HepG2 (cell line): ENCODE results near the gene BMERB1. TPM values are rescaled to one million over a fixed set of nuclear protein-coding genes. Genes with fewer than 3 reads are reported as not detected.

Experiments
- AHR ChIP-seq: IDR thresholded peaks from 2 replicates; pipeline ENCODE4 v1.6.1; 2018; ENCODE audit warnings: missing genetic modification reagents, missing compliant biosample characterization
- ATF7-NPFF ChIP-seq: sonication (generic); formaldehyde crosslinking; IDR thresholded peaks from 2 replicates; pipeline ENCODE4 v1.8.1; 2023; ENCODE audit warnings: mild to moderate bottlenecking, low read depth, missing genetic modification reagents, moderate library complexity
- HIC2 ChIP-seq: sonication (generic); formaldehyde crosslinking; IDR thresholded peaks from 2 replicates; pipeline ENCODE4 v1.9.0; 2022; ENCODE audit warnings: low read depth, missing genetic modification reagents
- HNRNPL ChIP-seq: fragments of 200-400 bp; formaldehyde crosslinking; IDR thresholded peaks from 2 replicates; pipeline ENCODE4 v1.6.1; 2017; ENCODE audit warnings: mild to moderate bottlenecking, low read depth, low read length
- IRF1 ChIP-seq: sonication (generic); formaldehyde crosslinking; IDR thresholded peaks from 2 replicates; pipeline ENCODE4 v1.4.0; 2020; ENCODE audit warnings: low read depth, mild to moderate bottlenecking, missing genetic modification reagents
- NRL ChIP-seq: sonication (generic); formaldehyde crosslinking; IDR thresholded peaks from 2 replicates; pipeline ENCODE4 v1.5.0; 2020; ENCODE audit warnings: missing genetic modification reagents, mild to moderate bottlenecking, moderate library complexity, borderline replicate concordance
- SMAD3 ChIP-seq: sonication (generic); formaldehyde crosslinking; IDR thresholded peaks from 2 replicates; pipeline ENCODE4 v1.4.0; 2020; ENCODE audit warnings: missing genetic modification reagents
- SSRP1 ChIP-seq: IDR thresholded peaks from 2 replicates; pipeline ENCODE4 v1.6.1; 2016; ENCODE audit warnings: control low read depth
- TFAP4 ChIP-seq: sonication (generic); IDR thresholded peaks from 2 replicates; pipeline ENCODE4 v1.6.1; 2016; ENCODE audit warnings: low read depth, borderline replicate concordance
- ZBTB3 ChIP-seq: sonication (generic); formaldehyde crosslinking; IDR thresholded peaks from 2 replicates; pipeline ENCODE4 v1.4.0; 2020; ENCODE audit warnings: low read depth, mild to moderate bottlenecking, moderate library complexity, missing genetic modification reagents, borderline replicate concordance
- ZHX2 ChIP-seq, 2 experiments: sonication (generic) in 1 of 2; formaldehyde crosslinking in 1 of 2; IDR thresholded peaks; 2 replicates each; pipeline versions ENCODE4 v1.6.1 to v1.9.0; 2014 to 2022; ENCODE audit warnings: antibody characterized with exemption in 1 of 2, borderline replicate concordance in 1 of 2, inconsistent platforms in 1 of 2, low read depth in 1 of 2, missing genetic modification reagents in 1 of 2
- ZMAT3 ChIP-seq: sonication (generic); formaldehyde crosslinking; conservative IDR thresholded peaks from 2 replicates; pipeline ENCODE4 v1.7.0; 2021; ENCODE audit warnings: missing genetic modification reagents
- ZNF446 ChIP-seq: sonication (generic); formaldehyde crosslinking; IDR thresholded peaks from 2 replicates; pipeline ENCODE4 v1.5.0; 2020; ENCODE audit warnings: mild to moderate bottlenecking, missing genetic modification reagents
- ZNF503 ChIP-seq: sonication (generic); formaldehyde crosslinking; IDR thresholded peaks from 2 replicates; pipeline ENCODE4 v1.4.0; 2020; ENCODE audit warnings: missing genetic modification reagents
- ZNF670 ChIP-seq: sonication (generic); formaldehyde crosslinking; IDR thresholded peaks from 2 replicates; pipeline ENCODE4 v1.8.0; 2022; ENCODE audit warnings: mild to moderate bottlenecking, missing genetic modification reagents, borderline replicate concordance
- ZNF740 ChIP-seq: sonication (generic); formaldehyde crosslinking; IDR thresholded peaks from 2 replicates; pipeline ENCODE4 v1.4.0; 2020; ENCODE audit warnings: missing genetic modification reagents
- polyA plus RNA-seq, 8 experiments: library from polyadenylated mRNA; depleted of rRNA in 3 of 8; stranded (reverse) in 7 of 8; unstranded in 1 of 8; fragments of >200 nt; fragmentation: Illumina TruSeq in 4 of 8; extraction: Trizol in 4 of 8; gene quantifications; 2 replicates each; pipeline versions ENCODE4 v1.2.1 to v1.2.3, GENCODE V29; 2011 to 2016; ENCODE audit warnings: low read depth in 4 of 8, missing spikeins in 1 of 8, mixed read lengths in 1 of 8; ENCODE audit not compliant: insufficient read depth in 1 of 8
- total RNA-seq, 5 experiments: library from RNA; depleted of rRNA; stranded (reverse); fragments of >200 nt; fragmentation: Illumina TruSeq; extraction: Trizol; gene quantifications; 2 replicates each; pipeline ENCODE4 v1.2.3, GENCODE V29; 2016; ENCODE audit warnings: low read depth in 1 of 5

BMERB1 gene
- total and polyA plus RNA-seq, 2 of the 13 experiments (the other 11 are each of a cell fraction or from before 2014, with no cell fraction given), result 1.4 TPM

GRCh38 chr16:15610369-15610871 lies 176.0 kb downstream of the BMERB1 start (continued):
- TF ChIP-seq ZNF670 (CRISPR knock-in tag) (no peak), ATF7-NPFF (no peak), ZHX2 (IDR thresholded peaks at IDR 0.05; ENCODE audit: low read depth) (no peak), ZHX2 (CRISPR knock-in tag; IDR thresholded peaks at IDR 0.05; ENCODE audit: borderline replicate concordance) (no peak), HIC2 (no peak), HNRNPL (no peak), ZMAT3 (CRISPR knock-in tag) (peak; percentile 88), SSRP1 (CRISPR knock-in tag) (no peak), SMAD3 (peak; percentile 16; the same call in 1 of the 2 replicates), ZNF446 (CRISPR knock-in tag) (no peak), IRF1 (CRISPR knock-in tag) (no peak), NRL (CRISPR knock-in tag) (no peak), ZBTB3 (CRISPR knock-in tag) (no peak; the same call in 1 of the 2 replicates), ZNF740 (no peak), ZNF503 (peak; percentile 53; the same call in 1 of the 2 replicates), TFAP4 (no peak), AHR (CRISPR knock-in tag) (no peak)
